Activated CD4-positive, alpha-beta T cell treated with anti-CD3 and anti-CD28 coated beads, Interleukin-2, amount 50 U/mL, for 24 hours (primary cell): ENCODE results near the gene DTNA.

ENCODE experiments used
- DNase-seq, 2 donors: peaks; one replicate each; pipeline ENCODE4 v3.0.0-alpha.2; 2020; ENCODE audit warnings: low read depth in 1 of 2, low spot score in 1 of 2

Gene DTNA

GRCh38 chr18:34767601-34768027, 57.5 kb downstream of the DTNA start:
- DNase-seq: no peak

GRCh38 chr18:34771958-34772357, 61.9 kb downstream of the DTNA start:
- no peak for DNase-seq

GRCh38 chr18:34772887-34773286, 62.8 kb downstream of the DTNA start:
- no peak for DNase-seq

- DNase-seq: no peak
Observed at GRCh38 chr18:34773378-34773777, 63.3 kb downstream of the DTNA start.

- no peak for DNase-seq
Observed at GRCh38 chr18:34773961-34774766, 64.1 kb downstream of the DTNA start.

- no peak for DNase-seq
Observed at GRCh38 chr18:34775461-34775860, 65.4 kb downstream of the DTNA start.

GRCh38 chr18:34779112-34779511, 69.0 kb downstream of the DTNA start:
- DNase-seq: no peak

- no peak for DNase-seq
Observed at GRCh38 chr18:34780856-34781255, 70.8 kb downstream of the DTNA start.

GRCh38 chr18:34783501-34783900, 73.4 kb downstream of the DTNA start:
- no peak for DNase-seq

- DNase-seq: no peak
Observed at GRCh38 chr18:34786162-34786741, 76.2 kb downstream of the DTNA start.

GRCh38 chr18:34787931-34788532, 77.9 kb downstream of the DTNA start:
- DNase-seq: peak in 1 of 2 donors; percentile 25

GRCh38 chr18:34789768-34790344, 79.8 kb downstream of the DTNA start:
- no peak for DNase-seq

- DNase-seq: no peak
Observed at GRCh38 chr18:34794348-34794747, 84.2 kb downstream of the DTNA start.

GRCh38 chr18:34795070-34795732, 85.1 kb downstream of the DTNA start:
- DNase-seq: no peak

- no peak for DNase-seq
Observed at GRCh38 chr18:34796035-34796657, 86.0 kb downstream of the DTNA start.

GRCh38 chr18:34799291-34799690, 89.2 kb downstream of the DTNA start:
- DNase-seq: no peak

- DNase-seq: no peak
Observed at GRCh38 chr18:34800381-34800780, 90.3 kb downstream of the DTNA start.

- peak in 1 of 2 donors; percentile 4 for DNase-seq
Observed at GRCh38 chr18:34801774-34802173, 91.7 kb downstream of the DTNA start.

- no peak for DNase-seq
Observed at GRCh38 chr18:34802959-34803358, 92.9 kb downstream of the DTNA start.

- no peak for DNase-seq
Observed at GRCh38 chr18:34803877-34804400, 93.8 kb downstream of the DTNA start.
